ENCODE results near the gene MBOAT1. TPM values are rescaled to one million over a fixed set of nuclear protein-coding genes. Genes with fewer than 3 reads are reported as not detected.

MBOAT1 gene
- polyA plus RNA-seq, 1 donor from 2014 or later, result not detected

DNA sequence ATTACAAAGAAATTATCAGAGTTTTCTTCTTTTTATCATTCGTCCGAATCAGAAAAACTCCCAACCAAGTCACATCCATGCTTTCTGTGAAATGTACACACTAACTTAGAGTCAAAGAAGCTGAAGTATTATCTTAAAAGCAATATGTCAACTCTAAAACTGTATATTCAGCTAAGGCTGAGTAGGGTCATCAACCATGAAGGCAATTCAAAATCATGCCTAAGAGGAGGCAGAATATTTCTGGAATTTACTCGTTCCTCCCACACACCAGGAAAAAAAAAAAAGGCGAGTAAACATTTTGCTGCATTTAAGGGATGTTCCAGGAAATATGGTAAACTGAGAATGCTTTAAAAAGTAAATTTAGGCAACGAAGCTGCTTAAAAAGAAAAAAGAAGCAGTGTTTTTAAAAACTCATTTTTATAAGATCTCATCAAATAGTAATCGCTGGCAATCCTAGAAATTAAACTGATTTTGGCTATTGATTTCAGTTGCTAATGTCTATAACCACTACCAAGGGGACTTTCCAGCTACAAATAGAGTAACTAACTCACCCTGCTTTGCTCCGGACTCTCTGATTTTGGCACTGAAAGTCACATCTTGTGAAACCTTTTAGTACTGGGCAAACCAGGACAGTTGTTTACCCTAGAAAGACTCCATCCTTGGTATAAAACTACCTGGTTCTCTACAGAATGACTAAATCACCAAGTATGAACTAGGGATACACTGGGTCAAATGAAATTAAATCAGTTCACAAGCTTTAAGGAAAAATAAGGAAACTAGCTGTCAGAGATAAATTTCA, 82.8 kb downstream of the MBOAT1 start:
- Histone ChIP-seq H3K79me2 (replicated peaks; ENCODE audit: insufficient read depth, low read length) (no peaks in the 10 kb centered on the region), H3K9me3 (ENCODE audit: low read length) (no peaks in the 10 kb centered on the region), H3K4me3 (ENCODE audit: low read length) (no peak overlapping the region), H3K27ac (ENCODE audit: low read length) (no peak overlapping the region), H3K36me3 (ENCODE audit: insufficient read depth, low read length) (no peaks in the 10 kb centered on the region), H2AFZ (ENCODE audit: low read depth, low read length) (no peak overlapping the region), H3F3A (ENCODE audit: insufficient read depth, low read length, poor library complexity, severe bottlenecking) (no peaks in the 10 kb centered on the region), H3K9ac (ENCODE audit: low read length) (no peak overlapping the region), H3K27me3 (ENCODE audit: insufficient read depth, low read depth, low read length) (no peaks in the 10 kb centered on the region), H3K9me2 (ENCODE audit: insufficient read depth, low read length) (no peaks in the 10 kb centered on the region), H4K20me1 (ENCODE audit: insufficient read depth) (no peaks in the 10 kb centered on the region), H3K4me2 (ENCODE audit: low read length) (no peak overlapping the region)
- TF ChIP-seq, protein P1, sequence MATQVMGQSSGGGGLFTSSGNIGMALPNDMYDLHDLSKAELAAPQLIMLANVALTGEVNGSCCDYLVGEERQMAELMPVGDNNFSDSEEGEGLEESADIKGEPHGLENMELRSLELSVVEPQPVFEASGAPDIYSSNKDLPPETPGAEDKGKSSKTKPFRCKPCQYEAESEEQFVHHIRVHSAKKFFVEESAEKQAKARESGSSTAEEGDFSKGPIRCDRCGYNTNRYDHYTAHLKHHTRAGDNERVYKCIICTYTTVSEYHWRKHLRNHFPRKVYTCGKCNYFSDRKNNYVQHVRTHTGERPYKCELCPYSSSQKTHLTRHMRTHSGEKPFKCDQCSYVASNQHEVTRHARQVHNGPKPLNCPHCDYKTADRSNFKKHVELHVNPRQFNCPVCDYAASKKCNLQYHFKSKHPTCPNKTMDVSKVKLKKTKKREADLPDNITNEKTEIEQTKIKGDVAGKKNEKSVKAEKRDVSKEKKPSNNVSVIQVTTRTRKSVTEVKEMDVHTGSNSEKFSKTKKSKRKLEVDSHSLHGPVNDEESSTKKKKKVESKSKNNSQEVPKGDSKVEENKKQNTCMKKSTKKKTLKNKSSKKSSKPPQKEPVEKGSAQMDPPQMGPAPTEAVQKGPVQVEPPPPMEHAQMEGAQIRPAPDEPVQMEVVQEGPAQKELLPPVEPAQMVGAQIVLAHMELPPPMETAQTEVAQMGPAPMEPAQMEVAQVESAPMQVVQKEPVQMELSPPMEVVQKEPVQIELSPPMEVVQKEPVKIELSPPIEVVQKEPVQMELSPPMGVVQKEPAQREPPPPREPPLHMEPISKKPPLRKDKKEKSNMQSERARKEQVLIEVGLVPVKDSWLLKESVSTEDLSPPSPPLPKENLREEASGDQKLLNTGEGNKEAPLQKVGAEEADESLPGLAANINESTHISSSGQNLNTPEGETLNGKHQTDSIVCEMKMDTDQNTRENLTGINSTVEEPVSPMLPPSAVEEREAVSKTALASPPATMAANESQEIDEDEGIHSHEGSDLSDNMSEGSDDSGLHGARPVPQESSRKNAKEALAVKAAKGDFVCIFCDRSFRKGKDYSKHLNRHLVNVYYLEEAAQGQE (IDR thresholded peaks at IDR 0.05; ENCODE audit: borderline replicate concordance), result no peak
- TF ChIP-seq MXI1 (conservative IDR thresholded peaks at IDR 0.05; ENCODE audit: poor library complexity, severe bottlenecking), result no peak
- TF ChIP-seq, protein P2, sequence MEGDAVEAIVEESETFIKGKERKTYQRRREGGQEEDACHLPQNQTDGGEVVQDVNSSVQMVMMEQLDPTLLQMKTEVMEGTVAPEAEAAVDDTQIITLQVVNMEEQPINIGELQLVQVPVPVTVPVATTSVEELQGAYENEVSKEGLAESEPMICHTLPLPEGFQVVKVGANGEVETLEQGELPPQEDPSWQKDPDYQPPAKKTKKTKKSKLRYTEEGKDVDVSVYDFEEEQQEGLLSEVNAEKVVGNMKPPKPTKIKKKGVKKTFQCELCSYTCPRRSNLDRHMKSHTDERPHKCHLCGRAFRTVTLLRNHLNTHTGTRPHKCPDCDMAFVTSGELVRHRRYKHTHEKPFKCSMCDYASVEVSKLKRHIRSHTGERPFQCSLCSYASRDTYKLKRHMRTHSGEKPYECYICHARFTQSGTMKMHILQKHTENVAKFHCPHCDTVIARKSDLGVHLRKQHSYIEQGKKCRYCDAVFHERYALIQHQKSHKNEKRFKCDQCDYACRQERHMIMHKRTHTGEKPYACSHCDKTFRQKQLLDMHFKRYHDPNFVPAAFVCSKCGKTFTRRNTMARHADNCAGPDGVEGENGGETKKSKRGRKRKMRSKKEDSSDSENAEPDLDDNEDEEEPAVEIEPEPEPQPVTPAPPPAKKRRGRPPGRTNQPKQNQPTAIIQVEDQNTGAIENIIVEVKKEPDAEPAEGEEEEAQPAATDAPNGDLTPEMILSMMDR (IDR thresholded peaks at IDR 0.05; ENCODE audit: poor library complexity, severe bottlenecking), result no peak
- TF ChIP-seq POLR2AphosphoS5 (IDR thresholded peaks at IDR 0.05), result no peak
- TF ChIP-seq EZH2 (IDR thresholded peaks at IDR 0.05; ENCODE audit: borderline replicate concordance, insufficient read depth, low read length, poor library complexity, severe bottlenecking), result no peak
- no peak for TF ChIP-seq SMC3 (conservative IDR thresholded peaks at IDR 0.05; ENCODE audit: poor library complexity)
- TF ChIP-seq TAF1 (IDR thresholded peaks at IDR 0.05; ENCODE audit: low read depth), result no peak
- no peak for TF ChIP-seq EP300 (conservative IDR thresholded peaks at IDR 0.05; ENCODE audit: poor library complexity, severe bottlenecking)
- no peak for TF ChIP-seq RAD21 (conservative IDR thresholded peaks at IDR 0.05)

DNA sequence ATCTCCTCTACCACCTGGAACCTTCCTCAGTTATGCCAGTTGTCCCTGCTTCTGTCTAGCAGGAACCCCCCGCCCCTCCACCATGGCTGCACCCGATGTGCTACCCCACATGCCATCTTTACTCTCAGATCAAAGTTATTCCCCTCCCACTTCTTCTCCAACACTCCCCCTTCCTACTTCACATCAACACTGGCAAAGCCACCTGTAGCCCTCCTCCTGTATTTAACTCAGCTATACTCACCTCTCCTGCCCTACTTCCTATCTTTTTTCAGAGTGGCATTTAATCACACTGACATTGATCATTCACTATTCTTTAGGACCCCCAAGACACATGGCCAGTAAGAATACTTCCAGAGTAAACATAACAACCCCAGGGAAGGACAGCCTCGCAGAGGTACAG, 84.3 kb downstream of the MBOAT1 start:
- H3K36me3 ChIP-seq (ENCODE audit: insufficient read depth, low read length), result no peaks in the 10 kb centered on the region
- no peak overlapping the region for H3K9ac ChIP-seq (ENCODE audit: low read length)
- no peaks in the 10 kb centered on the region for H3K79me2 ChIP-seq (replicated peaks; ENCODE audit: insufficient read depth, low read length)
- no peak overlapping the region for H3K27ac ChIP-seq (ENCODE audit: low read length)
- TF ChIP-seq EZH2 (IDR thresholded peaks at IDR 0.05; ENCODE audit: borderline replicate concordance, insufficient read depth, low read length, poor library complexity, severe bottlenecking), result no peak
- TF ChIP-seq MXI1 (conservative IDR thresholded peaks at IDR 0.05; ENCODE audit: poor library complexity, severe bottlenecking), result no peak
- no peak for TF ChIP-seq POLR2AphosphoS5 (IDR thresholded peaks at IDR 0.05)
- no peak for TF ChIP-seq RAD21 (conservative IDR thresholded peaks at IDR 0.05)
- TF ChIP-seq, protein P1 (IDR thresholded peaks at IDR 0.05; ENCODE audit: borderline replicate concordance), result no peak
- no peak for TF ChIP-seq SMC3 (conservative IDR thresholded peaks at IDR 0.05; ENCODE audit: poor library complexity)
- TF ChIP-seq EP300 (conservative IDR thresholded peaks at IDR 0.05; ENCODE audit: poor library complexity, severe bottlenecking), result no peak
- TF ChIP-seq, protein P2 (IDR thresholded peaks at IDR 0.05; ENCODE audit: poor library complexity, severe bottlenecking), result no peak
- no peak for TF ChIP-seq TAF1 (IDR thresholded peaks at IDR 0.05; ENCODE audit: low read depth)
- H2AFZ ChIP-seq (ENCODE audit: low read depth, low read length), result no peak overlapping the region
- H3F3A ChIP-seq (ENCODE audit: insufficient read depth, low read length, poor library complexity, severe bottlenecking), result no peaks in the 10 kb centered on the region
- H4K20me1 ChIP-seq (ENCODE audit: insufficient read depth), result no peaks in the 10 kb centered on the region
- no peak overlapping the region for H3K4me3 ChIP-seq (ENCODE audit: low read length)
- H3K4me2 ChIP-seq (ENCODE audit: low read length), result no peak overlapping the region
- no peaks in the 10 kb centered on the region for H3K9me3 ChIP-seq (ENCODE audit: low read length)
- no peaks in the 10 kb centered on the region for H3K9me2 ChIP-seq (ENCODE audit: insufficient read depth, low read length)
- no peaks in the 10 kb centered on the region for H3K27me3 ChIP-seq (ENCODE audit: insufficient read depth, low read depth, low read length)
